Measurements from ENCODE around the gene CELF2.

CELF2 gene

DNA sequence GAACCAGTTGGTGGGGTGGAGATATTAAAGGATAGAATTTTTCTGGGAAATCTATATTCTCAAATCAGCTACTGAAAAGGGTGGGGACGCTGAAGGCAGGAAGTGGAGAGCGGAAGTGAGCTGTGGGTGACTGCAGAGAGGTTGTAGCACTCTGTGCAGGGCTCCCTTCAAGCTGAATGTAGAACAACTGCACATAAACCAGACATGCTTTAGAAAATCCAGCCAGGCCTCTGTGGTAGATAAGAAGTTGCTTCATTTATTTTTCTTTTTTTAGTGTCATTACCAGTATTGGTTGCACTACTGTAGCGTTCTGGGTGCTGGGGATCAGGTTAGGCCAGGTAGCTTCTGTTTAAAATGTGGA lies 127.8 kb downstream of the CELF2 start:
- intact Hi-C loops (cut with DNase I; ENCODE audit: low total_unique reads), result no loop called here
- Histone ChIP-seq H3K4me3 (no peak overlapping the region), H3K27ac (no peak overlapping the region)

GRCh38 chr10:11146402-11147171 lies 128.9 kb downstream of the CELF2 start:
- intact Hi-C loops (cut with DNase I; ENCODE audit: low total_unique reads), result no loop called here
- Histone ChIP-seq H3K4me3 (no peak overlapping the region), H3K36me3 (no peaks in the 10 kb centered on the region), H3K27me3 (no peaks in the 10 kb centered on the region), H3K4me1 (peaks cover 0 to 68% (median 3%) of the 10 kb centered on the region in 4 donors), H3K9me3 (no peaks in the 10 kb centered on the region), H3K27ac (no peak overlapping the region)
- TF ChIP-seq, protein P1, sequence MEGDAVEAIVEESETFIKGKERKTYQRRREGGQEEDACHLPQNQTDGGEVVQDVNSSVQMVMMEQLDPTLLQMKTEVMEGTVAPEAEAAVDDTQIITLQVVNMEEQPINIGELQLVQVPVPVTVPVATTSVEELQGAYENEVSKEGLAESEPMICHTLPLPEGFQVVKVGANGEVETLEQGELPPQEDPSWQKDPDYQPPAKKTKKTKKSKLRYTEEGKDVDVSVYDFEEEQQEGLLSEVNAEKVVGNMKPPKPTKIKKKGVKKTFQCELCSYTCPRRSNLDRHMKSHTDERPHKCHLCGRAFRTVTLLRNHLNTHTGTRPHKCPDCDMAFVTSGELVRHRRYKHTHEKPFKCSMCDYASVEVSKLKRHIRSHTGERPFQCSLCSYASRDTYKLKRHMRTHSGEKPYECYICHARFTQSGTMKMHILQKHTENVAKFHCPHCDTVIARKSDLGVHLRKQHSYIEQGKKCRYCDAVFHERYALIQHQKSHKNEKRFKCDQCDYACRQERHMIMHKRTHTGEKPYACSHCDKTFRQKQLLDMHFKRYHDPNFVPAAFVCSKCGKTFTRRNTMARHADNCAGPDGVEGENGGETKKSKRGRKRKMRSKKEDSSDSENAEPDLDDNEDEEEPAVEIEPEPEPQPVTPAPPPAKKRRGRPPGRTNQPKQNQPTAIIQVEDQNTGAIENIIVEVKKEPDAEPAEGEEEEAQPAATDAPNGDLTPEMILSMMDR (IDR thresholded peaks at IDR 0.05), result no peak
- no peak for DNase-seq

More for the DNA sequence above, 127.8 kb downstream of the CELF2 start:
- Histone ChIP-seq H3K27me3 (no peaks in the 10 kb centered on the region), H3K9me3 (no peaks in the 10 kb centered on the region), H3K4me1 (peaks cover 0 to 57% (median 3%) of the 10 kb centered on the region in 4 donors), H3K36me3 (no peaks in the 10 kb centered on the region)
- TF ChIP-seq, protein P1 (IDR thresholded peaks at IDR 0.05), result no peak
- peak in 1 of 2 donors; percentile 49 for DNase-seq

DNA sequence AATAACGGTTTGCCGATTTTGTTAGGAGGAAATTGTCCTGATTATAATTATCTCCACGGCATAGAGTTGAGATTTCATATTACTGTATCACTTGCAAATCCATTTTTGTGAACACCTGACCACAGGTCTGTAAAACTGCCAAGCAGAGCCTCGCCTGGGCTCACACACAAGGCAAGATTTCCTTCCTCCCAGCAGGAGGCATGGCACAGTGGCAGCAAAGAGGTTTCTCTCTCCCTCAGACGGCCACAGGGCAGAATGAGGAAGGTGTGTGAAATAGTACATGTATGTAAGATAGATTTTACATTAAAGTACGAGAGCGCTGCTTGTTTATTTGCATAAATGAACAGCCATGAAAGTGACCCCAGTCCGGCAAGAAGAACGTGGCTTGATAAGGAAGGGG lies 130.1 kb downstream of the CELF2 start:
- no peak overlapping the region for H3K27ac ChIP-seq
- no peak overlapping the region for H3K4me3 ChIP-seq
- intact Hi-C loops (cut with DNase I; ENCODE audit: low total_unique reads), result no loop called here
- DNase-seq, result no peak
- TF ChIP-seq, protein P1 (IDR thresholded peaks at IDR 0.05), result no peak
- H3K36me3 ChIP-seq, result no peaks in the 10 kb centered on the region
- H3K27me3 ChIP-seq, result no peaks in the 10 kb centered on the region
- H3K9me3 ChIP-seq, result no peaks in the 10 kb centered on the region
- H3K4me1 ChIP-seq, result peaks cover 0 to 72% (median 3%) of the 10 kb centered on the region in 4 donors

DNA sequence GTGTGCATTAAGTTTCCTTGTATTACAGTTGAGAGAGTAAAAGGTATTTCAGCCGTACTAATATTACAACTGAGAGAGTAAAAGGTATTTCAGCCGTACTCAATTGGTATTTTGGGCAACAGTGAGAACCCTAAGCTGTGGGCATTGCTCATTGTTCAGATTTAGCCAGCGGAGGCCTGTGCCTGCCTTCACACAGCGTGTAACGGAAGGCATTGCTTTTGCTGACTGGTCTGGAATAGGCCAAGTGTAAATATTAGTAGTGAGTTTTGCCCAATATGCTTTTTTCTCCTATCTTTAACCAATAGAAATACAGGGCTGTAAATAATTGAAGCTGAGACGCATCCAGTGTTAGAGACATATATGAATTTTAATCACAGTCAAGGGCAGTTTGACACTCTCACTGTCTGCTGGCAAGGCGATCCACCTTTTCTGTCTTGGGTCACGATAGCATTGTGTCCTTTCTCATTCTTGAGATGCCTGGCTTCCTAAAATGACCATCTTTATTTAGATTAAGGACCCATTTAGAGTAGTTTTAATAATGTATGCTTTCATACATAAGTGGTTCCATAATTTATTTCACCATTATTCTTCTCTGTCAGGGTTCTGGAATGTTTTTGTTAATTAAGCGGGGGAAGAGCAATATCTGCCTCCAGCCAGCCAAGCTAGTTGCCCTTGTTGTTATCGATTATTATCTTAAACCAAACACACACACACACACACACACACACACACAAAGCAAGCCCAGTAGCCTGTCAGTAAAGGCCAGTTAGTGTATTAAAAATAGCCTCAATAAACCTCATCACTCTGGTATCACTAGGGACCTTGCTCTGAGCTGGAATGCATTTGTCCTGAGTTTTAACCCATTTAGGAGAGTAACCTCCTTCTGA lies 130.7 kb downstream of the CELF2 start:
- peaks cover 0 to 72% (median 3%) of the 10 kb centered on the region in 4 donors for H3K4me1 ChIP-seq
- H3K4me3 ChIP-seq, result no peak overlapping the region
- TF ChIP-seq, protein P1 (IDR thresholded peaks at IDR 0.05), result no peak
- H3K9me3 ChIP-seq, result no peaks in the 10 kb centered on the region
- no peak overlapping the region for H3K27ac ChIP-seq
- DNase-seq, result no peak
- H3K27me3 ChIP-seq, result no peaks in the 10 kb centered on the region
- H3K36me3 ChIP-seq, result no peaks in the 10 kb centered on the region
- intact Hi-C loops (cut with DNase I; ENCODE audit: low total_unique reads), result no loop called here

DNA sequence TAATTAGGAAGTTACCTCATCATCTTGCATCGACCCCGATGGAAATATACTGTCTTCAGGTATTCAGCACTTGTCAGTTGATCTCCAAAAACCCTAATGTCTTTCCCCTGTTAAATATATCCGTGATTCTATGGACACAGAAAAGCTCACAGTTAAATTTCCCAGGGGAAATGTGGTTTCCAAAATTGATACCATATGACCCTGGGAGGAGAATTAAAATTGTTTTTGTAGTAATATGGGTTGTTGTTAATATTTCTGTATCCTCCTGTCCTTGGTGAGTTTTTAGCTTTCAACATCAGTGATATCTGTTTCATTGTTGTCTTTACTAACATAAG lies 132.1 kb downstream of the CELF2 start:
- Histone ChIP-seq H3K4me1 (peaks cover 0 to 67% (median 3%) of the 10 kb centered on the region in 4 donors), H3K27ac (no peak overlapping the region)
- TF ChIP-seq, protein P1 (IDR thresholded peaks at IDR 0.05), result no peak

More for the DNA sequence above, 132.1 kb downstream of the CELF2 start:
- no peak for DNase-seq
- no peak overlapping the region for H3K4me3 ChIP-seq
- H3K9me3 ChIP-seq, result no peaks in the 10 kb centered on the region
- H3K27me3 ChIP-seq, result no peaks in the 10 kb centered on the region
- intact Hi-C loops (cut with DNase I; ENCODE audit: low total_unique reads), result no loop called here
- no peaks in the 10 kb centered on the region for H3K36me3 ChIP-seq
